BLaER1 treated with 17β-estradiol and CSF1 and Interleukin-3, amounts not matched to agents 10 nM and 100 nM (cell line): ENCODE data around the gene MRGPRE.

ENCODE experiments used
- H3K27ac ChIP-seq, 11 experiments: shearing (Covaris generic); formaldehyde crosslinking; 2 replicates each; pipeline ENCODE4 v1.8.1; 2022
- H3K27me3 ChIP-seq, 11 experiments: shearing (Covaris generic); formaldehyde crosslinking; 2 replicates each; pipeline ENCODE4 v1.8.1; 2022
- H3K36me3 ChIP-seq, 11 experiments: shearing (Covaris generic); formaldehyde crosslinking; 2 replicates each; pipeline ENCODE4 v1.8.1; 2022
- H3K4me1 ChIP-seq, 10 experiments: shearing (Covaris generic); formaldehyde crosslinking; 2 replicates each; pipeline ENCODE4 v1.8.1; 2022
- H3K4me2 ChIP-seq, 11 experiments: shearing (Covaris generic); formaldehyde crosslinking; 2 replicates each; pipeline ENCODE4 v1.8.1; 2022
- H3K4me3 ChIP-seq, 10 experiments: shearing (Covaris generic); formaldehyde crosslinking; 2 replicates each; pipeline ENCODE4 v1.8.1; 2022
- H3K9ac ChIP-seq, 11 experiments: shearing (Covaris generic); formaldehyde crosslinking; 2 replicates each; pipeline ENCODE4 v1.8.1; 2022
- H3K9me3 ChIP-seq, 11 experiments: shearing (Covaris generic); formaldehyde crosslinking; replicated peaks in 1 of 11; 2 replicates each; pipeline ENCODE4 v1.8.1; 2022
- H4K20me1 ChIP-seq, 11 experiments: shearing (Covaris generic); formaldehyde crosslinking; 2 replicates each; pipeline ENCODE4 v1.8.1; 2022
- Cebpa-rat ChIP-seq, 11 experiments: shearing (Covaris generic); IDR thresholded peaks; 2 replicates each; pipeline ENCODE4 v1.8.1; 2022

MRGPRE gene

GRCh38 chr11:3181725-3182461 is 50.3 kb downstream of the MRGPRE start:
- TF ChIP-seq Cebpa-rat (IDR thresholded peaks at IDR 0.05), result no peak
- Histone ChIP-seq H3K4me3 (no peak overlapping the region), H3K9ac (no peak overlapping the region), H3K4me2 (no peak overlapping the region), H3K36me3 (no peaks in the 10 kb centered on the region), H3K4me1 (peaks cover 0 to 12% (median 5%) of the 10 kb centered on the region in 10 experiments; a peak in 12 of 20 replicates), H3K27me3 (no peaks in the 10 kb centered on the region), H3K27ac (no peak overlapping the region), H3K9me3 (peaks cover 5 to 42% (median 10%) of the 10 kb centered on the region in 11 experiments), H4K20me1 (no peaks in the 10 kb centered on the region)

- Histone ChIP-seq H3K4me2 (no peak overlapping the region), H3K27ac (no peak overlapping the region), H3K36me3 (peaks cover 0 to 3% (median 0%) of the 10 kb centered on the region in 11 experiments; a peak in 1 of 22 replicates), H3K4me1 (peaks cover 0 to 12% (median 5%) of the 10 kb centered on the region in 10 experiments; a peak in 12 of 20 replicates), H3K27me3 (no peaks in the 10 kb centered on the region), H3K4me3 (no peak overlapping the region), H3K9ac (no peak overlapping the region), H3K9me3 (peaks cover 15 to 52% (median 21%) of the 10 kb centered on the region in 11 experiments), H4K20me1 (no peaks in the 10 kb centered on the region)
- TF ChIP-seq Cebpa-rat (IDR thresholded peaks at IDR 0.05), result no peak
Measured at GRCh38 chr11:3180869-3181268, 51.3 kb downstream of the MRGPRE start.

GRCh38 chr11:3178349-3178748 is 53.9 kb downstream of the MRGPRE start:
- Histone ChIP-seq H3K27me3 (no peaks in the 10 kb centered on the region), H3K4me3 (no peak overlapping the region), H3K4me1 (peaks cover 0 to 12% (median 5%) of the 10 kb centered on the region in 10 experiments; a peak in 10 of 20 replicates), H3K4me2 (peak overlapping the region in 7 of 11 experiments; percentile 27 to 70 (median 36); a peak in 12 of 22 replicates), H3K9ac (no peak overlapping the region), H3K9me3 (peaks cover 23 to 51% (median 27%) of the 10 kb centered on the region in 11 experiments), H3K27ac (no peak overlapping the region), H4K20me1 (no peaks in the 10 kb centered on the region), H3K36me3 (peaks cover 0 to 3% (median 0%) of the 10 kb centered on the region in 11 experiments; a peak in 1 of 22 replicates)
- peak in 10 of 11 experiments; percentile 27 to 93 (median 79); a peak in 18 of 22 replicates for TF ChIP-seq Cebpa-rat (IDR thresholded peaks at IDR 0.05)

- Histone ChIP-seq H4K20me1 (no peaks in the 10 kb centered on the region), H3K27ac (no peak overlapping the region), H3K4me2 (peak overlapping the region in 7 of 11 experiments; percentile 27 to 70 (median 36); a peak in 11 of 22 replicates), H3K4me3 (no peak overlapping the region), H3K4me1 (peaks cover 0 to 12% (median 5%) of the 10 kb centered on the region in 10 experiments; a peak in 12 of 20 replicates), H3K9ac (no peak overlapping the region), H3K27me3 (no peaks in the 10 kb centered on the region), H3K9me3 (peaks cover 23 to 51% (median 27%) of the 10 kb centered on the region in 11 experiments), H3K36me3 (peaks cover 0 to 3% (median 0%) of the 10 kb centered on the region in 11 experiments; a peak in 1 of 22 replicates)
- no peak for TF ChIP-seq Cebpa-rat (IDR thresholded peaks at IDR 0.05)
Measured at GRCh38 chr11:3177931-3178330, 54.3 kb downstream of the MRGPRE start.
